ENCODE data around the gene IGSF11.
"Not testable (repeated sequence)": the region's sequence is repeated elsewhere in the genome, so short reads cannot be mapped to it uniquely, and the experiment has no call there.

The IGSF11 gene

GRCh38 chr3:118990823-118991560 lies 43.7 kb downstream of the IGSF11 start:
- no peak for DNase-seq (ENCODE audit: low read depth)

- DNase-seq (ENCODE audit: low read depth): no peak
Observed at GRCh38 chr3:118988198-118989130, 46.2 kb downstream of the IGSF11 start.

- peak; percentile 33 for DNase-seq (ENCODE audit: low read depth)
Observed at GRCh38 chr3:118987477-118987876, 47.2 kb downstream of the IGSF11 start.

GRCh38 chr3:118986734-118987133 lies 47.9 kb downstream of the IGSF11 start:
- DNase-seq (ENCODE audit: low read depth): no peak

- DNase-seq (ENCODE audit: low read depth): no peak
Observed at GRCh38 chr3:118984699-118985098, 49.9 kb downstream of the IGSF11 start.

GRCh38 chr3:118981494-118982134 lies 53.0 kb downstream of the IGSF11 start:
- no peak for DNase-seq (ENCODE audit: low read depth)

GRCh38 chr3:118980832-118981231 lies 53.8 kb downstream of the IGSF11 start:
- DNase-seq (ENCODE audit: low read depth): no peak

- no peak for DNase-seq (ENCODE audit: low read depth)
Observed at GRCh38 chr3:118978393-118978758, 56.3 kb downstream of the IGSF11 start.

GRCh38 chr3:118977671-118978392 lies 56.8 kb downstream of the IGSF11 start:
- DNase-seq (ENCODE audit: low read depth): no peak

GRCh38 chr3:118977118-118977517 lies 57.5 kb downstream of the IGSF11 start:
- no peak for DNase-seq (ENCODE audit: low read depth)

GRCh38 chr3:118975476-118975875 lies 59.2 kb downstream of the IGSF11 start:
- DNase-seq (ENCODE audit: low read depth): not testable (repeated sequence)

- no peak for DNase-seq (ENCODE audit: low read depth)
Observed at GRCh38 chr3:118974356-118975097, 60.1 kb downstream of the IGSF11 start.

GRCh38 chr3:118973050-118973449 lies 61.6 kb downstream of the IGSF11 start:
- DNase-seq (ENCODE audit: low read depth): no peak

- no peak for DNase-seq (ENCODE audit: low read depth)
Observed at GRCh38 chr3:118970819-118971218, 63.8 kb downstream of the IGSF11 start.

- no peak for DNase-seq (ENCODE audit: low read depth)
Observed at GRCh38 chr3:118968640-118969039, 66.0 kb downstream of the IGSF11 start.

GRCh38 chr3:118968111-118968510 lies 66.5 kb downstream of the IGSF11 start:
- no peak for DNase-seq (ENCODE audit: low read depth)

GRCh38 chr3:118966700-118967099 lies 67.9 kb downstream of the IGSF11 start:
- DNase-seq (ENCODE audit: low read depth): no peak

- no peak for DNase-seq (ENCODE audit: low read depth)
Observed at GRCh38 chr3:118963711-118964110, 70.9 kb downstream of the IGSF11 start.

- DNase-seq (ENCODE audit: low read depth): peak; percentile 5
Observed at GRCh38 chr3:118960876-118961450, 73.7 kb downstream of the IGSF11 start.

GRCh38 chr3:118955914-118956556 lies 78.6 kb downstream of the IGSF11 start:
- no peak for DNase-seq (ENCODE audit: low read depth)
